TTC549 (cell line): ENCODE data around the gene MTHFS.
"Not testable (repeated sequence)": the region's sequence is repeated elsewhere in the genome, so short reads cannot be mapped to it uniquely, and the experiment has no call there.

Source experiments
- FAIRE-seq: peaks from 2 replicates; lab custom pipeline; 2012; peaks lifted over from hg19 to GRCh38; lab: Jason Lieb, UNC

Gene MTHFS

GRCh38 chr15:79896634-79897379, at the start of gene MTHFS:
MTHFS (minus strand) TSS chr15:79897014; CDS start chr15:79896988, 26 bp downstream.
- FAIRE-seq, result no peak

- no peak for FAIRE-seq
Observed at GRCh38 chr15:79944622-79945021, 47.8 kb upstream of the MTHFS start.

- no peak for FAIRE-seq
Observed at GRCh38 chr15:79943820-79944219, 47.0 kb upstream of the MTHFS start.

DNA sequence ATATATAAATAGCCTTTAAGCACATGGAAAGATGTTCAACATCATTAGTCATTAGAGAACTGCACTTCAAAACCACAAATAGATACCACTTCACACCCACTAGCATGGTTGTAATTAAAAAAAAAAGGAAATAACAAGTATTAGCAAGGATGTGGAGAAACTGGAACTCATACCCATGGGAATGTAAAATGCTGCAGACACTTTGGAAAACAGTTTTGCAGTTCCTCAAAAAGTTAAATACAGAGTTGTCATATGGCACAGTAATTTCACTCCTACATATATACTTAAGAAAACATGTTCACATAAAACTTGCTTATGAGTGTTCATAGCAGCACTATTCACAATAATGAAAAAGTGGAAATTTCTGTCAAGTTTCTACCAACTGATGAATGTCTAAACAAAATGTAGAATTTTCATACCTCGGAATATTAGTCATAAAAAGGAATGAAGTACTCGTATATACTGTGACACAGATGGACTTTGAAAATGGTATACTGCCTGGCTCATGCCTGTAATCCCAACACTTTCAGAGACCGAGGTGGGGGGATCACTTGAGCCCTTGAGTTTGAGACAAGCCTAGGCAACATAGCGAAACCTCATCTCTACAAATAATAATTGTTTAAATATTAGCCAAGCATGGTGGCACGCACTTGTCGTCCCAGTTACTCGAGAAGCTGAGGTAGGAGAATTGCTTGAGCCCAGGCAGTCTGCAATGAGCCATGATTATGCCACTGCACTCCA, 46.1 kb upstream of the MTHFS start:
- FAIRE-seq, result no peak

GRCh38 chr15:79939399-79939798, 42.6 kb upstream of the MTHFS start:
- no peak for FAIRE-seq

DNA sequence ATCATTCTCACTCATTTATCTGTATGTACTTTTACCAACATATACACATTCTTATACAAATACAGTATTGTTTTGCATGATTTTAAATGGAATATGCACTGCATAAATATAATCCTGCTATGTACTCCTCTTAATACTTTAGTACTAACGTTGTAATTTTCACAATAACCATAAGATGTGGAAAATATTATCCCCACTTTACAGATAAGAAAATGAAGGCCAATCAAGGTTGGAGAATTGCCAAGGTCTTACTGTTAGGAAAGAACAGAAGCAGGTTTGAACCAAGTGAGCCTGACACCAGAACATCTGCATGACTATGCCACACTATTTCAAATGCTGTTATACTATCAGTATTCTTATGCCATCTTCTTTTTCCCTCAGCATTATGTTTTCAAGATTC, 41.3 kb upstream of the MTHFS start:
- no peak for FAIRE-seq

GRCh38 chr15:79935556-79936201, 38.9 kb upstream of the MTHFS start:
- FAIRE-seq, result not testable (repeated sequence)

DNA sequence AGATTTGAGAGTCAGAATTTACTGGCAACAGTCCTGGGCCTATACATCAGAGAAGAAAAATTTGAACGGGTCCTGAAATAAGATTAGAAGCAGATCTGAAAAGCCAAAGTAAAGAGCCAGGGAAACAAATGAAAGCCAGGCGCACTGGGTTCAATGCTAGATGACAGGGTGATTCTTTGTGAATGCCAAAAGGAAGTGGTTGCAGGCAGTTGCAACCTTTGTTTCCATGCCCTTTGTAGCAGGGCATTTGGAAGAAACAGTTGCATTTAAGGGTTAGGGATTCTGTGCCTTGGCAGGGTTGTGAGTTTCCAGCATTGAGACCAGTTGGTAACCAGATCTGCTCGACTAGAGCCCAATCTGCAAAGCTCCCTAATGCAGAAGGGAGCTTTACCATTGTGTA, 36.4 kb upstream of the MTHFS start:
- FAIRE-seq, result no peak

DNA sequence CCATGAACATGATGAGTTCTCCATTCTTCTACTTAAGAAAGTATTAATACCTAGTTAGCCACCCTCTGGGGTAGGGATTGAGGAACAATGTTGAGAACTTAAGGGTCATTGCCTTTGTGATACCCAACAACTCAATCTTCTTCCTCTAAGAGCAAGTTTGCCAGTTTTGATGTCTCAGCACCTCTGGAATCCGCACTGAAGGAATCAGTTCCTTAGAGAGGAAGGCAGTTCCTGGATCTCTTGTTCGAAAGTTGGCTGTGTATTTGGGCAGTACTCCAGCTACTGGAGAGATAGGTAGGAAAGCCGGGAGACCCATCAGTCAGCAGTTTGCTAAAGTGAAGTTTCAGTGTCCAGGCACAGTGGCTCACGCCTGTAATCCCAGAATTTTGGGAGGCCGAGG, 35.6 kb upstream of the MTHFS start:
- no peak for FAIRE-seq

GRCh38 chr15:79930516-79930915, 33.7 kb upstream of the MTHFS start:
- no peak for FAIRE-seq

DNA sequence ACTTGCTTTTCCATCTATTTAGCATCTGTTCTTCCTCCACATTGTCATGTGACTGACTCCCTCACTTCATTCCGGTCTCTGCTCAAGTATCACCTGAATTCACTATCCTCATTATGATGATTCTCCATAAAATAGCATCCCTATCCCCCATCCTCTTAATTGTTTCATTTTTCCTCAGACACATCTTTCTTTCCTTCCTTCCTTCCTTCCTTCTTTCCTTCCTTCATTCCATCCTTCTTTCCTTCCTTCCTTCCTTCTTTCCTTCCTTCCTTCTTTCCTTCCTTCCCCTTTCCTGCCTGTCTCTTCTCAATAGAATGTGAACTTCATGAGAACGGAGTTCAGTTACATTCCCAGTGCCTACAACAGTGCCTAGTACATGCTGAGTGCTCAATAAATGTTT, 32.6 kb upstream of the MTHFS start:
- FAIRE-seq, result no peak

- FAIRE-seq, result not testable (repeated sequence)
Observed at GRCh38 chr15:79926116-79926515, 29.3 kb upstream of the MTHFS start.

GRCh38 chr15:79924379-79924778, 27.6 kb upstream of the MTHFS start:
- FAIRE-seq, result no peak

DNA sequence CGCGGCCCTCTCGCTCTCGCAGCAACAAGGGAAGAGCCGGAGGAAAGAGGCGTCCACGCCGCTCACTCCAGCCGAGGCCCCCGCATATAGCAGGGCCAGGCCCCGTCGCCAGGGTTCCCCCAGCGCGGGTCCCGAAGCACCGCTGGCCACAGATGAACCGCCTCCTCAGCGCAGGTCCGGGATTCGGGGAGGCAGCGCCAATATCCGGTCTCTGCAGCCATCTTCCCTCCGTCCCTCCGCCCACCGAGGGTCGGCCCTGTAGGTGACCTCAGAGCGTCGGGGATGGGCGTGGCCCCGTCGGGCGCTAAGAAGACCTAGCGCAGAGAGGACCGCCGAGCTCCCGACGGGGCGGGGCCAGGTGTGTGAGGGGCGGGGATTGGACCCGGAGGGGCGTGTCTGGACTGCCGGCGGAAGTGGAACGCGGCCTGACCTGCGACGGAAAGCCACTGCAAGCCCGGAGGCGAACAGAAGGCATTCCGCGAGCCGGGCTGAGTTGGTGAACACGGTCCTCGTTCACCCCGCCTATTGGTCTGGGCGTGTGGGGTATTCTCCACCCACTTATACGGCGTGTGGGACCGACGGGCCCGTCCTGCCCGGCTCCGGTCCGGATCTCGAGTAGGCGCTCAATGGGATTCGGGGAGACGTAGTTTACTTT, 26.8 kb upstream of the MTHFS start:
- peak; percentile 80 for FAIRE-seq

DNA sequence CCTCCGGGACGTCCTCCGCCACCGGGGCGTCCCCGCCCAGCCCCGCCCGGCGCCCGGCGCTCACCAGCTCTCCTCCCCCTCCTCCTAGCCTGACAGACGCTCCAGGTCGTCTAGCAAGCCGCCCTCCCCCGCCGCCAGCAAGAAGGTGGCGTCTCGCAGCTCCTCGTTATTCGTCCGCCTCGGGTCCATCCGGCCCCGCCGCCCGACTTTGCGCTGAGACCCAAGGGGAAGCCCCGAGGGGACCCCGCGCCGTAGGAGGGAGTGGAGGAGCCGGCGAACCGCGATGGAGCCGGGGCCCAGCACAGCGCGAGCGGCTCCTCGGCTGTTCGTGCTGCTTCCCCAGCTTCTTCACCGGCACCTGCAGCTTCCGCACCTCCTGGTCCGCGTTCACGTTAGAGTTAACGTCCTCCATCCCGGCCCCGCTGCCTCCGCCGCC, 26.3 kb upstream of the MTHFS start:
- FAIRE-seq, result no peak

DNA sequence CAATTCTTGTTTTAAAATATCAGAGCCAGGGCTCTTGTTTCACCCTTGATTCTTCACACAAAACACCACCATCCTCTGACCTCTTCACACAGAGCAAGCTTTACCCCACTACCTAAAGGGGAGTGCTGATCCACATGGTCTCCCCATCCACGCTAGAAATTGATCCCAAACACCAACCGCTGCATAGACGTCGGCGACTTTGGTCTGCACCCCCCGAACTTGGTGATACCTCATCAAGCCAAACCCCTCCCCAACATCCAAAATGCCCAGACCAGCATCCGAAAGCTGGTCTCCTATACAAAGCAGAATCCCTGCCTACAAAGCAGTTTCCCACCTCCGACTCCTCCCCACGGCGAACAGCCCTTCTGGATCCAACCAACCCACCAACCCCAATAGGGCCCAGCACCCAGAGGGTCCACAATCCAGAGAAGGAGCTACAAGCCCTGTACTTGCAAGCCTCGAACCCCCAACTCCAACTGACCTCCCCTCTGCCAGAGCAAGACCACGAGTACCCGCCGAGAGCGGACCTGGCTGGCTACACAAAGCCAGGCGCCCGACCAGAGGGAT, 25.8 kb upstream of the MTHFS start:
- FAIRE-seq, result no peak

DNA sequence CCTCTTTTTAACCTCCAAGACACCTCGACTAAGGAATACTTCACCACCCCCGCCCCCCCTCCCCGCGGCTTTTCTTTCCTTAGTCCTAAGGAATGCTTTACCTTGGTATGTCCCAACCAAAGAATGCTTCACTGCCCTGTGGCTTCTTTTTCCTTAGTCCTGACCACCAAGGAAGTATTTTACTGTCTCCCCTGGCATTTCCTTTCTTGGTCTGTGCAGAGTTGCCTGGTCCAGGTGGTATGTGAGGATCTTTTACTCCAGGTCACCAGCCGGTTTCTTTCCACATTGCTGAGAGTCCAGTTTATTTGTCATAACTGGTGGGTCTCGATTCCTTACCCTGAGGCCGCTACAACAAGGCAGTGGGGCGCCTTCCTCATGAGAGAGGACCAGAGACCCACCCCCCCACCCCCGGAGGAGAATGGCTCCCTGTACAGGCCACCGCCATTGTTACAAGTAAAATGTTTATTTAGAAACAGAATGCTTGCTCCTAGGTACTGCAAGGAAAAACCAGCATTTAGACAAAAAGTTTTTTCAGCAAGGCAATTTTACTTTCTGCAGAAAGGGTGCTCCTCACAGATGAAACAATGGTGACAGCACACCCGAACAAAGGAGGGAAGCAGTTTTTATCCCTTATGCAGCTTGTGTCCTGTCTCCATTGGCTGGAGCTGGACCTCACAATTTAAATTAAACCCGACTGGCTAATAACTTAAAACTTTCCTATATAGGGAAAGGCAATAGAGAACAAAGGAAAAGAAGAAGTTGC, 23.1 kb upstream of the MTHFS start:
- no peak for FAIRE-seq

DNA sequence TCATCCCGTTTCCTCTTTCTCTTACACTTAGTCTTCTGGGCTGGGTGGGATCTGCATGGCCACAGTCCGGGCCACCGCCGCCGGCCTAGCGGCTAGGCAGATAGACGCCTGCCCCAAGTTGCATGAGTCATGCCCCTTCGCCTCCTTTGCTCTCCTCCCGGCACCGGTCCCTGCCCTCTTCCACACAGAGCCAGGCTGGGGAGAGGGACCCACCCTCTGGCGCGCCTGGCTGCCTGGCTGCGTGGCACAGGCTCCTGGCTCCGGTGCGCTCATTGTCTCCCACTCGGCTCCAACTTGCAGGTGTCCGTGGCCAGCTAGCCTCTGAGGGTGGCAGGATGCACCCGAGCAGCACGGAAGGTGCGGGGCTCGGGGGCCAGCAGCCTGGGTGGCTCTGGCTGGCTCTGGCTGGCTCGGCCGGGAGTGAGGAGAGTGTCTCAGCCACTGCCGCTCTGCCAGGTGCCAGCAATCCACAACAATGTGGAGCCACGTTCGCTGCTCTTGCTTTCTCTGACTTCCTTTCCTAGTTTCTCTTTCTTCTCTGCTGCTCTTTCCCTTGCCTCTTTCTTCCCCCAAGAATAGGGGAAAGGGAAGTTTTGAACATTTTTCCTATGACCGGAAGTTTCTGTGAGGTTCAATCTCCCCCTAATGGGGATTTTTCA, 22.4 kb upstream of the MTHFS start:
- no peak for FAIRE-seq

GRCh38 chr15:79918278-79918677, 21.5 kb upstream of the MTHFS start:
- FAIRE-seq, result no peak

GRCh38 chr15:79916502-79917132, 19.8 kb upstream of the MTHFS start:
- no peak for FAIRE-seq
